GM21390 (cell line): ENCODE results near the gene CPAMD8.
"Not testable (repeated sequence)": the region's sequence is repeated elsewhere in the genome, so short reads cannot be mapped to it uniquely, and the experiment has no call there.

Experiments
- ATAC-seq: cut with Tn5 transposase; IDR thresholded peaks from one replicate; pipeline ENCODE4 v1.9.1; 2021; ENCODE audit not compliant: unreplicated experiment

The CPAMD8 gene

GRCh38 chr19:16877581-16877980 lies 149.0 kb downstream of the CPAMD8 start:
- ATAC-seq, result no peak

- ATAC-seq, result no peak
Observed at GRCh38 chr19:16876904-16877361, 149.7 kb downstream of the CPAMD8 start.

- no peak for ATAC-seq
Observed at GRCh38 chr19:16875584-16876555, 150.7 kb downstream of the CPAMD8 start.

GRCh38 chr19:16874978-16875299 lies 151.7 kb downstream of the CPAMD8 start:
- not testable (repeated sequence) for ATAC-seq

- ATAC-seq, result no peak
Observed at GRCh38 chr19:16874250-16874977, 152.2 kb downstream of the CPAMD8 start.

GRCh38 chr19:16873594-16873993 lies 153.0 kb downstream of the CPAMD8 start:
- no peak for ATAC-seq

GRCh38 chr19:16872728-16873127 lies 153.9 kb downstream of the CPAMD8 start:
- no peak for ATAC-seq

GRCh38 chr19:16871871-16872270 lies 154.7 kb downstream of the CPAMD8 start:
- ATAC-seq, result no peak

GRCh38 chr19:16869331-16869972 lies 157.2 kb downstream of the CPAMD8 start:
- no peak for ATAC-seq

GRCh38 chr19:16868423-16869130 lies 158.0 kb downstream of the CPAMD8 start:
- ATAC-seq, result no peak

GRCh38 chr19:16867211-16867610 lies 159.4 kb downstream of the CPAMD8 start:
- ATAC-seq, result no peak

GRCh38 chr19:16862826-16863415 lies 163.7 kb downstream of the CPAMD8 start:
- ATAC-seq, result no peak

- ATAC-seq, result no peak
Observed at GRCh38 chr19:16861834-16862233, 164.8 kb downstream of the CPAMD8 start.

- no peak for ATAC-seq
Observed at GRCh38 chr19:16861011-16861410, 165.6 kb downstream of the CPAMD8 start.

GRCh38 chr19:16860118-16860517 lies 166.5 kb downstream of the CPAMD8 start:
- no peak for ATAC-seq

- ATAC-seq, result no peak
Observed at GRCh38 chr19:16859626-16860025, 167.0 kb downstream of the CPAMD8 start.

- ATAC-seq, result no peak
Observed at GRCh38 chr19:16856091-16856490, 170.5 kb downstream of the CPAMD8 start.

GRCh38 chr19:16853066-16853465 lies 173.5 kb downstream of the CPAMD8 start:
- no peak for ATAC-seq

GRCh38 chr19:16851031-16851712 lies 175.4 kb downstream of the CPAMD8 start:
- no peak for ATAC-seq

- no peak for ATAC-seq
Observed at GRCh38 chr19:16850133-16850532, 176.5 kb downstream of the CPAMD8 start.
